ENCODE data around the gene SLPI. TPM values are rescaled to one million over a fixed set of nuclear protein-coding genes. Genes with fewer than 3 reads are reported as not detected.

The SLPI gene
- total and polyA plus RNA-seq, 2 of the 13 experiments (the other 11 are each of a cell fraction or from before 2014, with no cell fraction given) = 0.13 TPM; not detected in 1

- no peak overlapping the region for H2AFZ ChIP-seq (ENCODE audit: low read length)
- POLR2A ChIA-PET = no interaction called here
- no peak overlapping the region for H3K27ac ChIP-seq (ENCODE audit: extremely low read length, insufficient read depth, low read length)
- in situ Hi-C loops (cut with HindIII; ENCODE audit: extremely low pct_ligation_motif_present, low pct_unique_long_range_greater_than_20kb) = no loop called here
- WGBS (ENCODE audit: low lambda C conversion rate) = 2% methylated on average over 2 of the region's 2 CpGs
- H3K9ac ChIP-seq (ENCODE audit: insufficient read depth, low read depth, low read length) = no peak overlapping the region
- H3K36me3 ChIP-seq (replicated peaks in 1 of 2; ENCODE audit: control insufficient read depth in 1 of 2, insufficient read depth in 2 of 2, low read length in 2 of 2) = no peaks in the 10 kb centered on the region
- no peaks in the 10 kb centered on the region for H4K20me1 ChIP-seq (ENCODE audit: insufficient read depth, low read length)
- H3K4me3 ChIP-seq (replicated peaks in 1 of 3; ENCODE audit: insufficient read depth in 1 of 3, low read depth in 2 of 3, low read length in 3 of 3) = no peak overlapping the region
- peaks cover 0 to 25% of the 10 kb centered on the region in 2 experiments; a peak in 2 of 5 replicates for H3K27me3 ChIP-seq (ENCODE audit: control insufficient read depth in 1 of 2, insufficient read depth in 2 of 2, low read length in 2 of 2)
- DNase-seq (ENCODE audit: low spot score) (no peak), ATAC-seq (no peak), FAIRE-seq (no peak)
- CTCF ChIA-PET (ENCODE audit: low intra/inter-chr PET ratio, low total read pairs) = no interaction called here
- no peak overlapping the region for H3K4me2 ChIP-seq (ENCODE audit: low read depth, low read length)
- BruUV-seq (replicated peaks) = no TSS peak
- H3K4me1 ChIP-seq (ENCODE audit: insufficient read depth, low read length) = peaks cover 13% of the 10 kb centered on the region
- H3K79me2 ChIP-seq (ENCODE audit: insufficient read depth, low read length) = no peaks in the 10 kb centered on the region
- no peaks in the 10 kb centered on the region for H3K9me3 ChIP-seq (ENCODE audit: low read length)
- intact Hi-C loops (cut with micrococcal nuclease; ENCODE audit: unreplicated experiment) = no loop called here
- TF ChIP-seq MATR3 (CRISPR knock-in tag; IDR thresholded peaks at IDR 0.05) (no peak), ZBED4 (CRISPR knock-in tag; IDR thresholded peaks at IDR 0.05; ENCODE audit: borderline replicate concordance) (no peak), KDM5B (CRISPR knock-in tag; IDR thresholded peaks at IDR 0.05; ENCODE audit: borderline replicate concordance) (no peak), ZNF24 (IDR thresholded peaks at IDR 0.05) (no peak), PAF1 (CRISPR knock-in tag; IDR thresholded peaks at IDR 0.05) (no peak), HMG20B (CRISPR knock-in tag; conservative IDR thresholded peaks at IDR 0.05) (no peak), TAF15 (IDR thresholded peaks at IDR 0.05; ENCODE audit: low read depth, low read length, poor library complexity, severe bottlenecking) (no peak)
- TF ChIP-seq, protein P1, sequence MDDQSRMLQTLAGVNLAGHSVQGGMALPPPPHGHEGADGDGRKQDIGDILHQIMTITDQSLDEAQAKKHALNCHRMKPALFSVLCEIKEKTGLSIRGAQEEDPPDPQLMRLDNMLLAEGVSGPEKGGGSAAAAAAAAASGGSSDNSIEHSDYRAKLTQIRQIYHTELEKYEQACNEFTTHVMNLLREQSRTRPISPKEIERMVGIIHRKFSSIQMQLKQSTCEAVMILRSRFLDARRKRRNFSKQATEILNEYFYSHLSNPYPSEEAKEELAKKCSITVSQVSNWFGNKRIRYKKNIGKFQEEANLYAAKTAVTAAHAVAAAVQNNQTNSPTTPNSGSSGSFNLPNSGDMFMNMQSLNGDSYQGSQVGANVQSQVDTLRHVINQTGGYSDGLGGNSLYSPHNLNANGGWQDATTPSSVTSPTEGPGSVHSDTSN (CRISPR knock-in tag; IDR thresholded peaks at IDR 0.05; ENCODE audit: borderline replicate concordance) = no peak
Observed at GRCh38 chr20:45258664-45259063, 4.3 kb upstream of the SLPI start.
